Neural cell (in vitro differentiated cells): Measurements from ENCODE around the gene ATF5. TPM values are rescaled to one million over a fixed set of nuclear protein-coding genes. Genes with fewer than 3 reads are reported as not detected.

ENCODE experiments used
- H2AFZ ChIP-seq: fragments of 200-600, 300-800 bp; sonication (generic), shearing (Covaris generic); 2 replicates; pipeline ENCODE4 v1.6.0; 2014; ENCODE audit warnings: low read depth, mild to moderate bottlenecking, antibody characterized with exemption, low read length, moderate library complexity
- H3F3A ChIP-seq: fragments of 200-600 bp; shearing (Covaris generic); 2 replicates; pipeline ENCODE4 v1.6.1; 2016; ENCODE audit warnings: mild to moderate bottlenecking, moderate library complexity, mixed read lengths, antibody characterized with exemption, low read length; ENCODE audit not compliant: insufficient read depth, poor library complexity, severe bottlenecking
- H3K27ac ChIP-seq: fragments of 200-600, 300-800 bp; sonication (generic), shearing (Covaris generic); 2 replicates; pipeline ENCODE4 v1.5.1; 2014; ENCODE audit warnings: mild to moderate bottlenecking, low read length, moderate library complexity
- H3K27me3 ChIP-seq: fragments of 300-800, 200-600 bp; sonication (generic), shearing (Covaris generic); 2 replicates; pipeline ENCODE4 v1.6.0; 2014; ENCODE audit warnings: mild to moderate bottlenecking, low read depth, low read length, moderate library complexity; ENCODE audit not compliant: insufficient read depth
- H3K36me3 ChIP-seq: fragments of 300-800, 200-600 bp; sonication (generic), shearing (Covaris generic); 2 replicates; pipeline ENCODE4 v1.5.1; 2014; ENCODE audit warnings: mild to moderate bottlenecking, antibody characterized with exemption, low read length, moderate library complexity; ENCODE audit not compliant: insufficient read depth
- H3K4me2 ChIP-seq: fragments of 300-800, 200-600 bp; sonication (generic), shearing (Covaris generic); 2 replicates; pipeline ENCODE4 v1.6.0; 2014; ENCODE audit warnings: mild to moderate bottlenecking, low read length
- H3K4me3 ChIP-seq: fragments of 300-800, 200-600 bp; sonication (generic), shearing (Covaris generic); 2 replicates; pipeline ENCODE4 v1.5.1; 2014; ENCODE audit warnings: mild to moderate bottlenecking, low read length, moderate library complexity
- H3K79me2 ChIP-seq: fragments of 200-600 bp; shearing (Covaris generic); replicated peaks from 2 replicates; pipeline ENCODE4 v1.6.0; 2014; ENCODE audit warnings: mild to moderate bottlenecking, low read length, moderate library complexity; ENCODE audit not compliant: insufficient read depth
- H3K9ac ChIP-seq: fragments of 300-800, 200-600 bp; sonication (generic), shearing (Covaris generic); 2 replicates; pipeline ENCODE4 v1.6.1; 2016; ENCODE audit warnings: mild to moderate bottlenecking, low read length, mixed read lengths
- H3K9me2 ChIP-seq: fragments of 200-600 bp; shearing (Covaris generic); 2 replicates; pipeline ENCODE4 v1.6.1; 2016; ENCODE audit warnings: mild to moderate bottlenecking, low read length, mixed read lengths; ENCODE audit not compliant: insufficient read depth
- H3K9me3 ChIP-seq: fragments of 200-600, 300-800 bp; sonication (generic), shearing (Covaris generic); 2 replicates; pipeline ENCODE4 v1.6.1; 2016; ENCODE audit warnings: mild to moderate bottlenecking, mixed run types, low read length, moderate library complexity, mixed read lengths
- H4K20me1 ChIP-seq: fragments of 200-600 bp; shearing (Covaris generic); 2 replicates; pipeline ENCODE4 v1.6.1; 2016; ENCODE audit warnings: mild to moderate bottlenecking, mixed run types; ENCODE audit not compliant: insufficient read depth
- EP300 ChIP-seq: fragments of 450-650 bp; conservative IDR thresholded peaks from 2 replicates; pipeline ENCODE4 v1.6.1; 2014; ENCODE audit warnings: antibody characterized with exemption, mild to moderate bottlenecking, moderate library complexity; ENCODE audit not compliant: poor library complexity, severe bottlenecking
- EZH2 ChIP-seq: fragments of 200-600, 300-800 bp; shearing (Covaris generic), sonication (generic); IDR thresholded peaks from 2 replicates; pipeline ENCODE4 v1.6.1; 2014; ENCODE audit warnings: antibody characterized with exemption, low read length, borderline replicate concordance, mild to moderate bottlenecking; ENCODE audit not compliant: insufficient read depth, poor library complexity, severe bottlenecking
- MXI1 ChIP-seq: fragments of 450-650 bp; conservative IDR thresholded peaks from 2 replicates; pipeline ENCODE4 v1.6.1; 2014; ENCODE audit warnings: antibody characterized with exemption, mild to moderate bottlenecking; ENCODE audit not compliant: poor library complexity, severe bottlenecking
- POLR2AphosphoS5 ChIP-seq: IDR thresholded peaks from 2 replicates; pipeline ENCODE4 v1.6.1; 2012
- RAD21 ChIP-seq: fragments of 450-650 bp; conservative IDR thresholded peaks from 2 replicates; pipeline ENCODE4 v1.6.1; 2014; ENCODE audit warnings: antibody characterized with exemption, mild to moderate bottlenecking, moderate library complexity
- SMC3 ChIP-seq: fragments of 450-650 bp; conservative IDR thresholded peaks from 2 replicates; pipeline ENCODE4 v1.6.1; 2014; ENCODE audit warnings: antibody characterized with exemption, mild to moderate bottlenecking, moderate library complexity; ENCODE audit not compliant: poor library complexity
- TAF1 ChIP-seq: IDR thresholded peaks from 2 replicates; pipeline ENCODE4 v1.6.1; 2012; ENCODE audit warnings: low read depth
- polyA plus RNA-seq: library from polyadenylated mRNA; depleted of rRNA; stranded (reverse); fragments of >200 nt; gene quantifications from 2 replicates; pipeline ENCODE4 v1.2.3, GENCODE V29; 2014
- TF ChIP-seq, protein P1 (sequence below): fragments of 450-650 bp; IDR thresholded peaks from 2 replicates; pipeline ENCODE4 v1.5.1; 2014; ENCODE audit warnings: antibody characterized with exemption, mild to moderate bottlenecking, moderate library complexity; ENCODE audit not compliant: poor library complexity, severe bottlenecking
- TF ChIP-seq, protein P2 (sequence below): IDR thresholded peaks from 2 replicates; pipeline ENCODE4 v1.6.1; 2012; ENCODE audit warnings: borderline replicate concordance

ATF5 gene
- polyA plus RNA-seq, 1 donor from 2014 or later: 16.1 TPM

DNA sequence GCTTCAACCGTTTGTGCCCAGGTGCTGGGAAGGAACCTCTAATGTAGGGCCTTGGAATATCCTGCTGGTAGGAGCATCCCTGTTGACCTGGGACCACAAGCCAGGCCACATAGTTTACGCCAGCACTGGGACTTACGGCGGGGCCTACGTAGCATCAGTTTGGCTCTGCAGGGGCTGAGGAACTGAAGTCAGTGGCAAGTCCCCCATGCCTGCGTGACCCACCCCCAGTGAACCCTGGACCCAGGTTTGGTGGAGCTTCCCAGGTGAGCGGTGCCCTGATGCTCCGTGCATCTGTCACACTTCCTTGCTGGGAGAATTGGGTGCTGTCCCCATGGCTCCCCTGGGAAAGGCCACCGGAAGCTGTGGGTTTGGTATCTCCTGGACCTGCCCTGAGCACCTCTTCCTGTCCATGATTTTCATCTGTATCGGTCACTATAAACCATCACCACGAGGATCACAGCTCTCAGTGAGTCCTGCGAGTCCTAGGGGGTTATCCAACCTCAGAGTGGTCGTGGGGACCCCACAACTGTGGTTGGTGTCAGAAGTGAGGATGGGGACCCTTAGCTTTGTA is 22.0 kb downstream of the ATF5 start:
- Histone ChIP-seq H3K4me2 (no peak overlapping the region), H3K79me2 (no peaks in the 10 kb centered on the region), H3K36me3 (no peaks in the 10 kb centered on the region), H2AFZ (no peak overlapping the region), H3K27me3 (no peaks in the 10 kb centered on the region), H3K4me3 (no peak overlapping the region), H3K9me3 (no peaks in the 10 kb centered on the region), H3F3A (no peaks in the 10 kb centered on the region), H3K9me2 (no peaks in the 10 kb centered on the region), H3K27ac (no peak overlapping the region), H3K9ac (no peak overlapping the region), H4K20me1 (no peaks in the 10 kb centered on the region)
- TF ChIP-seq EZH2: no peak

DNA sequence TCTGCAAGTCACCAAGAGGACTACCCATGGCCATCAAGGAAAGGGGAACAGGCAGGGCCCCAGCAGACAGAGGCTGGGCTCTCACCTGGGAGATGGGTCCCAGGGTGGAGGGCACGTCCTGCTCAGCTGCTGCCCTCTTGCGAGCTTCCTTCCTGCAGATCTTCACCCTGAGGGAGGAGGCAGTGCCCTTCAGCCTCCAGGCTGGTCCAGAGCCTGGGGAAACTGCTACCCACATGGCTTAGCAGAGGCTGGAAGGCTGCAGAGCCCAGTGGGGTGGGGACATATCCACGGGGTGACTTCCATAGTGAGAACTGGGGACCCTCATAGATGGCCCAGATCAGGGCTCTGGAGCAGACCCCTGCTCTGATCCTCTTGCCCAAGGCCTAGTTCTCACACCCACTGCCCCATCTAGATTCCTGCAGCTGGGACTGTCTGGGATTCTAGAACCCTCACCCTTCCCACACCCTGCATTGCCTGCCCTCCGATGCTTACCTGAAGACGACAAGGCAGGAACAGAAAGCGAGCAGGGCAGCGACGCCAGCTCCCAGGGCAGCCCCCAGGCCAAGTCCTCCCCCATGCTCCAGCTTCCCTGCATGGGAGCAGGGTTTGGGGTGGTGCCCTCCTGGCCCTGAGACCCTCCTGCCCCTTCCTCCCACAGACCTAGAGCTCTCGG is 22.9 kb downstream of the ATF5 start:
- H3K9ac ChIP-seq: no peak overlapping the region
- H3K79me2 ChIP-seq: no peaks in the 10 kb centered on the region
- H3K4me3 ChIP-seq: no peak overlapping the region
- H3K36me3 ChIP-seq: no peaks in the 10 kb centered on the region
- no peak overlapping the region for H3K4me2 ChIP-seq
- H4K20me1 ChIP-seq: no peaks in the 10 kb centered on the region
- TF ChIP-seq TAF1 (no peak), MXI1 (no peak), POLR2AphosphoS5 (no peak)
- H3K9me3 ChIP-seq: no peaks in the 10 kb centered on the region
- H3K27ac ChIP-seq: no peak overlapping the region
- H2AFZ ChIP-seq: no peak overlapping the region
- H3K9me2 ChIP-seq: no peaks in the 10 kb centered on the region
- H3F3A ChIP-seq: no peaks in the 10 kb centered on the region
- H3K27me3 ChIP-seq: no peaks in the 10 kb centered on the region

DNA sequence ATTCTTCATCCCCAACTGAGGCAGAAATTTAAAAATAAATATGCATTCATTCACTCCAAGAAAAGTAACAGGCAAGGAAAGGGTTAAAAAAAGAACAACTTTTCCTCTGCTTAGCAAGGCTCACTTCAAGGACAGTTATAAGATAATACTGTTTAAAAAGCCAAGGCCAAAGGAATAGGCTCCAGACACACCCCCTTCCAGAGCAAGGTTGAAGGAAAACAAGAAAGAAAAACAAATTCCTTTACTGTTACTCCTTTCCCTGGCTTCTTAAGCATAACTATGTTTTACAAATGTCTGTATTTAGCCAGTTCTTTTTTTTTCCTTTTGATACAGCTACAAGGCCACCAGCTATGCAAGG is 23.5 kb downstream of the ATF5 start:
- H3K9ac ChIP-seq: no peak overlapping the region
- H3K27ac ChIP-seq: no peak overlapping the region
- no peaks in the 10 kb centered on the region for H3K9me2 ChIP-seq
- H4K20me1 ChIP-seq: no peaks in the 10 kb centered on the region
- H3K4me3 ChIP-seq: no peak overlapping the region
- H3F3A ChIP-seq: no peaks in the 10 kb centered on the region
- TF ChIP-seq, protein P1, sequence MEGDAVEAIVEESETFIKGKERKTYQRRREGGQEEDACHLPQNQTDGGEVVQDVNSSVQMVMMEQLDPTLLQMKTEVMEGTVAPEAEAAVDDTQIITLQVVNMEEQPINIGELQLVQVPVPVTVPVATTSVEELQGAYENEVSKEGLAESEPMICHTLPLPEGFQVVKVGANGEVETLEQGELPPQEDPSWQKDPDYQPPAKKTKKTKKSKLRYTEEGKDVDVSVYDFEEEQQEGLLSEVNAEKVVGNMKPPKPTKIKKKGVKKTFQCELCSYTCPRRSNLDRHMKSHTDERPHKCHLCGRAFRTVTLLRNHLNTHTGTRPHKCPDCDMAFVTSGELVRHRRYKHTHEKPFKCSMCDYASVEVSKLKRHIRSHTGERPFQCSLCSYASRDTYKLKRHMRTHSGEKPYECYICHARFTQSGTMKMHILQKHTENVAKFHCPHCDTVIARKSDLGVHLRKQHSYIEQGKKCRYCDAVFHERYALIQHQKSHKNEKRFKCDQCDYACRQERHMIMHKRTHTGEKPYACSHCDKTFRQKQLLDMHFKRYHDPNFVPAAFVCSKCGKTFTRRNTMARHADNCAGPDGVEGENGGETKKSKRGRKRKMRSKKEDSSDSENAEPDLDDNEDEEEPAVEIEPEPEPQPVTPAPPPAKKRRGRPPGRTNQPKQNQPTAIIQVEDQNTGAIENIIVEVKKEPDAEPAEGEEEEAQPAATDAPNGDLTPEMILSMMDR: no peak
- TF ChIP-seq RAD21 (no peak), TAF1 (no peak), EP300 (no peak), POLR2AphosphoS5 (no peak), EZH2 (no peak), SMC3 (no peak), MXI1 (no peak)
- TF ChIP-seq, protein P2, sequence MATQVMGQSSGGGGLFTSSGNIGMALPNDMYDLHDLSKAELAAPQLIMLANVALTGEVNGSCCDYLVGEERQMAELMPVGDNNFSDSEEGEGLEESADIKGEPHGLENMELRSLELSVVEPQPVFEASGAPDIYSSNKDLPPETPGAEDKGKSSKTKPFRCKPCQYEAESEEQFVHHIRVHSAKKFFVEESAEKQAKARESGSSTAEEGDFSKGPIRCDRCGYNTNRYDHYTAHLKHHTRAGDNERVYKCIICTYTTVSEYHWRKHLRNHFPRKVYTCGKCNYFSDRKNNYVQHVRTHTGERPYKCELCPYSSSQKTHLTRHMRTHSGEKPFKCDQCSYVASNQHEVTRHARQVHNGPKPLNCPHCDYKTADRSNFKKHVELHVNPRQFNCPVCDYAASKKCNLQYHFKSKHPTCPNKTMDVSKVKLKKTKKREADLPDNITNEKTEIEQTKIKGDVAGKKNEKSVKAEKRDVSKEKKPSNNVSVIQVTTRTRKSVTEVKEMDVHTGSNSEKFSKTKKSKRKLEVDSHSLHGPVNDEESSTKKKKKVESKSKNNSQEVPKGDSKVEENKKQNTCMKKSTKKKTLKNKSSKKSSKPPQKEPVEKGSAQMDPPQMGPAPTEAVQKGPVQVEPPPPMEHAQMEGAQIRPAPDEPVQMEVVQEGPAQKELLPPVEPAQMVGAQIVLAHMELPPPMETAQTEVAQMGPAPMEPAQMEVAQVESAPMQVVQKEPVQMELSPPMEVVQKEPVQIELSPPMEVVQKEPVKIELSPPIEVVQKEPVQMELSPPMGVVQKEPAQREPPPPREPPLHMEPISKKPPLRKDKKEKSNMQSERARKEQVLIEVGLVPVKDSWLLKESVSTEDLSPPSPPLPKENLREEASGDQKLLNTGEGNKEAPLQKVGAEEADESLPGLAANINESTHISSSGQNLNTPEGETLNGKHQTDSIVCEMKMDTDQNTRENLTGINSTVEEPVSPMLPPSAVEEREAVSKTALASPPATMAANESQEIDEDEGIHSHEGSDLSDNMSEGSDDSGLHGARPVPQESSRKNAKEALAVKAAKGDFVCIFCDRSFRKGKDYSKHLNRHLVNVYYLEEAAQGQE: no peak
- H3K4me2 ChIP-seq: no peak overlapping the region
- no peaks in the 10 kb centered on the region for H3K27me3 ChIP-seq
- H2AFZ ChIP-seq: no peak overlapping the region
- H3K36me3 ChIP-seq: no peaks in the 10 kb centered on the region
- no peaks in the 10 kb centered on the region for H3K79me2 ChIP-seq
- H3K9me3 ChIP-seq: no peaks in the 10 kb centered on the region
